Measurements from ENCODE around the gene ACTL10.

ACTL10 gene

GRCh38 chr20:33664085-33664761, 2.5 kb upstream of the ACTL10 start:
- Mint-ChIP-seq H3K9me3 (no peaks in the 10 kb centered on the region), H3K27me3 (ENCODE audit: low read depth) (no peaks in the 10 kb centered on the region), H3K4me3 (peak overlapping the region; percentile 89), H3K36me3 (ENCODE audit: low read depth) (peaks cover 9% of the 10 kb centered on the region), H3K4me1 (ENCODE audit: low read depth) (peaks cover 39% of the 10 kb centered on the region), H3K27ac (peak overlapping the region; percentile 91)

GRCh38 chr20:33664762-33665144, 2.0 kb upstream of the ACTL10 start:
- Mint-ChIP-seq H3K4me1 (ENCODE audit: low read depth) (peaks cover 40% of the 10 kb centered on the region), H3K27ac (peak overlapping the region; percentile 91), H3K27me3 (ENCODE audit: low read depth) (no peaks in the 10 kb centered on the region), H3K36me3 (ENCODE audit: low read depth) (peaks cover 10% of the 10 kb centered on the region), H3K9me3 (no peaks in the 10 kb centered on the region), H3K4me3 (peak overlapping the region; percentile 89)

GRCh38 chr20:33667245-33667675, 517 bp downstream of the ACTL10 start:
- H3K27ac Mint-ChIP-seq = peak overlapping the region; percentile 65
- H3K4me1 Mint-ChIP-seq (ENCODE audit: low read depth) = peaks cover 46% of the 10 kb centered on the region
- no peaks in the 10 kb centered on the region for H3K27me3 Mint-ChIP-seq (ENCODE audit: low read depth)
- H3K9me3 Mint-ChIP-seq = no peaks in the 10 kb centered on the region
- H3K36me3 Mint-ChIP-seq (ENCODE audit: low read depth) = peaks cover 20% of the 10 kb centered on the region
- H3K4me3 Mint-ChIP-seq = peak overlapping the region; percentile 76

- peak overlapping the region; percentile 65 for H3K27ac Mint-ChIP-seq
- peaks cover 20% of the 10 kb centered on the region for H3K36me3 Mint-ChIP-seq (ENCODE audit: low read depth)
- H3K4me1 Mint-ChIP-seq (ENCODE audit: low read depth) = peaks cover 45% of the 10 kb centered on the region
These were observed 1.1 kb downstream of the ACTL10 start for GRCh38 chr20:33667676-33668465.

GRCh38 chr20:33668466-33669155, 1.9 kb downstream of the ACTL10 start:
- Mint-ChIP-seq H3K27me3 (ENCODE audit: low read depth) (no peaks in the 10 kb centered on the region), H3K4me1 (ENCODE audit: low read depth) (peaks cover 49% of the 10 kb centered on the region), H3K36me3 (ENCODE audit: low read depth) (peaks cover 20% of the 10 kb centered on the region), H3K9me3 (no peaks in the 10 kb centered on the region), H3K4me3 (peak overlapping the region; percentile 76), H3K27ac (peak overlapping the region; percentile 45)

More at GRCh38 chr20:33667676-33668465, 1.1 kb downstream of the ACTL10 start:
- Mint-ChIP-seq H3K4me3 (peak overlapping the region; percentile 76), H3K27me3 (ENCODE audit: low read depth) (no peaks in the 10 kb centered on the region), H3K9me3 (no peaks in the 10 kb centered on the region)

- H3K36me3 Mint-ChIP-seq (ENCODE audit: low read depth) = peaks cover 20% of the 10 kb centered on the region
- H3K9me3 Mint-ChIP-seq = no peaks in the 10 kb centered on the region
- no peaks in the 10 kb centered on the region for H3K27me3 Mint-ChIP-seq (ENCODE audit: low read depth)
- no peak overlapping the region for H3K27ac Mint-ChIP-seq
- H3K4me1 Mint-ChIP-seq (ENCODE audit: low read depth) = peaks cover 49% of the 10 kb centered on the region
- H3K4me3 Mint-ChIP-seq = no peak overlapping the region
These were observed 2.5 kb downstream of the ACTL10 start for GRCh38 chr20:33669224-33669623.

- no peak overlapping the region for H3K27ac Mint-ChIP-seq
- H3K9me3 Mint-ChIP-seq = no peaks in the 10 kb centered on the region
- H3K4me3 Mint-ChIP-seq = no peak overlapping the region
- no peaks in the 10 kb centered on the region for H3K27me3 Mint-ChIP-seq (ENCODE audit: low read depth)
- peaks cover 44% of the 10 kb centered on the region for H3K4me1 Mint-ChIP-seq (ENCODE audit: low read depth)
- peaks cover 16% of the 10 kb centered on the region for H3K36me3 Mint-ChIP-seq (ENCODE audit: low read depth)
These were observed 3.3 kb downstream of the ACTL10 start for GRCh38 chr20:33669873-33670640.

- Mint-ChIP-seq H3K27ac (no peak overlapping the region), H3K4me3 (peak overlapping the region; percentile 36), H3K4me1 (ENCODE audit: low read depth) (peaks cover 45% of the 10 kb centered on the region)
These were observed 4.2 kb downstream of the ACTL10 start for GRCh38 chr20:33670715-33671499.

GRCh38 chr20:33671573-33672288, 5.0 kb downstream of the ACTL10 start:
- peaks cover 24% of the 10 kb centered on the region for H3K36me3 Mint-ChIP-seq (ENCODE audit: low read depth)
- no peaks in the 10 kb centered on the region for H3K27me3 Mint-ChIP-seq (ENCODE audit: low read depth)
- H3K4me3 Mint-ChIP-seq = peak overlapping the region; percentile 23
- H3K27ac Mint-ChIP-seq = no peak overlapping the region
- peaks cover 43% of the 10 kb centered on the region for H3K4me1 Mint-ChIP-seq (ENCODE audit: low read depth)
- no peaks in the 10 kb centered on the region for H3K9me3 Mint-ChIP-seq

More at GRCh38 chr20:33670715-33671499, 4.2 kb downstream of the ACTL10 start:
- no peaks in the 10 kb centered on the region for H3K27me3 Mint-ChIP-seq (ENCODE audit: low read depth)
- H3K9me3 Mint-ChIP-seq = no peaks in the 10 kb centered on the region
- peaks cover 18% of the 10 kb centered on the region for H3K36me3 Mint-ChIP-seq (ENCODE audit: low read depth)

- Mint-ChIP-seq H3K9me3 (no peaks in the 10 kb centered on the region), H3K27me3 (ENCODE audit: low read depth) (no peaks in the 10 kb centered on the region), H3K36me3 (ENCODE audit: low read depth) (peaks cover 30% of the 10 kb centered on the region), H3K4me3 (peak overlapping the region; percentile 95), H3K27ac (peak overlapping the region; percentile 73), H3K4me1 (ENCODE audit: low read depth) (peaks cover 41% of the 10 kb centered on the region)
These were observed 5.8 kb downstream of the ACTL10 start for GRCh38 chr20:33672426-33673113.

GRCh38 chr20:33673114-33673409, 6.3 kb downstream of the ACTL10 start:
- Mint-ChIP-seq H3K36me3 (ENCODE audit: low read depth) (peaks cover 32% of the 10 kb centered on the region), H3K27ac (peak overlapping the region; percentile 73), H3K4me3 (peak overlapping the region; percentile 95), H3K9me3 (no peaks in the 10 kb centered on the region), H3K27me3 (ENCODE audit: low read depth) (no peaks in the 10 kb centered on the region), H3K4me1 (ENCODE audit: low read depth) (peaks cover 40% of the 10 kb centered on the region)

GRCh38 chr20:33673410-33674293, 6.9 kb downstream of the ACTL10 start:
- H3K4me3 Mint-ChIP-seq = peak overlapping the region; percentile 95
- peak overlapping the region; percentile 77 for H3K27ac Mint-ChIP-seq
- H3K27me3 Mint-ChIP-seq (ENCODE audit: low read depth) = no peaks in the 10 kb centered on the region
- H3K9me3 Mint-ChIP-seq = no peaks in the 10 kb centered on the region
- H3K4me1 Mint-ChIP-seq (ENCODE audit: low read depth) = peaks cover 39% of the 10 kb centered on the region
- H3K36me3 Mint-ChIP-seq (ENCODE audit: low read depth) = peaks cover 32% of the 10 kb centered on the region

Measured in T-helper 1 cell treated with Interleukin-12 subunit alpha and Interleukin-12 subunit beta and Interleukin-4 antibody, amounts not matched to agents 30 μg/mL and 1 μg/mL, for 36 hours (primary cell).